Measurements from ENCODE around the gene SLC22A4. TPM values are rescaled to one million over a fixed set of nuclear protein-coding genes. Genes with fewer than 3 reads are reported as not detected.
A peak's percentile ranks its signal among the peaks of the same experiment; 100 is the strongest.

SLC22A4 gene
- total and polyA plus RNA-seq, 2 of the 8 experiments (the other 6 are each of a cell fraction or from before 2014, with no cell fraction given) = 0.45 to 0.60 TPM

DNA sequence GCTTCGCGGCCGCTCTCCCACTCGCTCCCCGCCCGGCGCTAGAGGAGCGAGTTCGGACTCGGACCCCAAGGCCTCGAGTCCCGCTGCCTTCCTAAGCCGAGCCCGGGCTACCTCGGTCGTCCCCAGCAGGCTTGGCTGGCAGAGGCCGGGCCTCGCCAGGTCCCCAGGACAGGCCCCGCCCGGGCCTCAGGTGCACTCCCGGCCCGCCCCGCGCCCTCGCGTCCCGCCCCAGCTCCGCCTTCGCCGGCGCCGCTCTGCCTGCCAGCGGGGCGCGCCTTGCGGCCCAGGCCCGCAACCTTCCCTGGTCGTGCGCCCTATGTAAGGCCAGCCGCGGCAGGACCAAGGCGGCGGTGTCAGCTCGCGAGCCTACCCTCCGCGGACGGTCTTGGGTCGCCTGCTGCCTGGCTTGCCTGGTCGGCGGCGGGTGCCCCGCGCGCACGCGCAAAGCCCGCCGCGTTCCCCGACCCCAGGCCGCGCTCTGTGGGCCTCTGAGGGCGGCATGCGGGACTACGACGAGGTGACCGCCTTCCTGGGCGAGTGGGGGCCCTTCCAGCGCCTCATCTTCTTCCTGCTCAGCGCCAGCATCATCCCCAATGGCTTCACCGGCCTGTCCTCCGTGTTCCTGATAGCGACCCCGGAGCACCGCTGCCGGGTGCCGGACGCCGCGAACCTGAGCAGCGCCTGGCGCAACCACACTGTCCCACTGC, 75.4 kb downstream of the SLC22A4 start, which contains the start of gene SLC22A5 (continued):
- TF ChIP-seq PHF8 (conservative IDR thresholded peaks at IDR 0.05; ENCODE audit: low read depth, low read length) (0 out of 2 replicates have a peak, but pooled peaks have one; percentile 31), BRCA1 (IDR thresholded peaks at IDR 0.05; ENCODE audit: low read depth, low read length) (no peak), POLR2A (IDR thresholded peaks at IDR 0.05; ENCODE audit: control extremely low read depth in 1 of 2, low read depth in 2 of 2, low read length in 2 of 2) (peak in 1 of 2 experiments; percentile 30; a peak in 2 of 3 replicates), MAFK (IDR thresholded peaks at IDR 0.05; ENCODE audit: low read depth, low read length) (no peak), TBP (IDR thresholded peaks at IDR 0.05; ENCODE audit: low read depth, low read length) (peak; percentile 61; the same call in 1 of the 2 replicates), EZH2 (IDR thresholded peaks at IDR 0.05; ENCODE audit: low read depth, low read length, severe bottlenecking) (peak; percentile 32), TAF1 (IDR thresholded peaks at IDR 0.05; ENCODE audit: low read depth, low read length) (peak; percentile 17; the same call in 1 of the 2 replicates), SIN3A (conservative IDR thresholded peaks at IDR 0.05 in 1 of 2, IDR thresholded peaks at IDR 0.05 in 1 of 2; ENCODE audit: low read depth in 1 of 2, low read length in 2 of 2) (0 out of 4 replicates have a peak, but pooled peaks of 1 of the 2 experiments have one; percentile 40), ASH2L (IDR thresholded peaks at IDR 0.05; ENCODE audit: low read length) (peak; percentile 66), NRF1 (IDR thresholded peaks at IDR 0.05; ENCODE audit: low read depth, low read length) (peak; percentile 44)
- TF ChIP-seq, protein P1, sequence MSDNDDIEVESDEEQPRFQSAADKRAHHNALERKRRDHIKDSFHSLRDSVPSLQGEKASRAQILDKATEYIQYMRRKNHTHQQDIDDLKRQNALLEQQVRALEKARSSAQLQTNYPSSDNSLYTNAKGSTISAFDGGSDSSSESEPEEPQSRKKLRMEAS (IDR thresholded peaks at IDR 0.05) = peak; percentile 51; the same call in 1 of the 2 replicates

All from H1 (cell line).